Measurements from ENCODE around the gene SLC23A3.

SLC23A3 gene

GRCh38 chr2:219175928-219176817 is 6.3 kb upstream of the SLC23A3 start:
- no peak for DNase-seq (ENCODE audit: low read depth in 2 of 2)

DNA sequence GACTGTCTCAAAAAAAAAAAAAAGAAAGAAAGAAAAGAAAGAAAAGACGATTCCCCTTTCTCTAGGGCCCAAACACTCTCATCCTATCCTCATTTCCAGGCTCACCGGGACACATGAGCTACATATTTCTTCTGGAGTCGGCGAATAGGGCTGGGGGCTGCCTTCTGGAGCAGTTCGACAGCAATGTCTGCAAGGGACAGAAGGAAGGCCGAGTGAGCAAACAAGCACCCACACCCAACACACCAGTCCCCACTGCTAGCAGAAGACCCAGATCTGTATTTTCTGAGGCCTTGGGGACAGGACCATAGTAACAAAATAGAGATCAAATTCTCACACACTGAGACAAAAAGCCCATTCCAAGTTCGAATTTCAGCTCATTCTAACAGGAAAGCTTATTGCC is 5.7 kb upstream of the SLC23A3 start:
- DNase-seq (ENCODE audit: low read depth in 2 of 2) = no peak

DNA sequence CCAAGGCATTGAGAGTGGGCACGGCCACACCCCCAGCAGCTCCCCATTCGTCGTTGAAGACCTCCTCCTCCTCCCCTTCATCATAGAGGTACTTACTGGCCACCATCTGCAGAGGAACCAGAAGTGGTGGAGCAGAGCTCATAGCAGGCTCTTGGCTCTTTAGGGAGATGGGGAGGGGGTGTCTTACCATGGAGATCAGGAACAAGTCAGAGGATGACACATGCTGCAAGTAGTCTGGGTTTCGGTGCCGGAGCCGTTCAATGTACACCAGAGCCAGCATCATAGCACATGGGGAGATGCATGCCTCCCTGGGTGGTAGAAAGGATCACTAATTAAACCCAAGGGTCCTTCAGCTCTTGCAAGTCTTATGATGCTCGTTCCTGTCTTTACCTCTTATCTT is 5.0 kb upstream of the SLC23A3 start:
- no peak for DNase-seq (ENCODE audit: low read depth in 2 of 2)

GRCh38 chr2:219174146-219174545 is 4.3 kb upstream of the SLC23A3 start:
- DNase-seq (ENCODE audit: low read depth in 2 of 2) = no peak

DNA sequence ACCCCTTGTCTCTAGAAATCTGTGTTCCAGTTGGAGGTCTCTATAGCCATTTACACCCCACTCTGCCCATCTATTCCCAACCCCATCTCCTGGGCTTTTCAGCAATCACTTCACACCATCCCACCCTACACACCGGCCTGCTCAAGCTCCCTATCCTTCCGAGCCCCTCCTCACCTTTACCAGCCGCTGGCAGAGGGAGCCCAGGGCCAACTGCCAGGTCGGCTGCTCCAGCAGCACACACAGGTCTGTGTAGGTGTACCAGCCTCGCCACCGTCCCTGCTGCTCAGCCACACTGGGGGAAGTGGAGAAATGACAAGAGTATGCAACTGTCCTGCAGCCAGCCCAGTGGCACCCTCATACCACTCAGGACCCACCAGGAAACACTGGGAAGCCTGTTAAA is 3.3 kb upstream of the SLC23A3 start:
- no peak for DNase-seq (ENCODE audit: low read depth in 2 of 2)

- no peak for DNase-seq (ENCODE audit: low read depth in 2 of 2)
These were observed 2.7 kb upstream of the SLC23A3 start for GRCh38 chr2:219172231-219173154.

- DNase-seq (ENCODE audit: low read depth in 2 of 2) = no peak
These were observed 1.4 kb upstream of the SLC23A3 start for GRCh38 chr2:219171231-219171651.

GRCh38 chr2:219168932-219169331 is 897 bp downstream of the SLC23A3 start:
- no peak for DNase-seq (ENCODE audit: low read depth in 2 of 2)

DNA sequence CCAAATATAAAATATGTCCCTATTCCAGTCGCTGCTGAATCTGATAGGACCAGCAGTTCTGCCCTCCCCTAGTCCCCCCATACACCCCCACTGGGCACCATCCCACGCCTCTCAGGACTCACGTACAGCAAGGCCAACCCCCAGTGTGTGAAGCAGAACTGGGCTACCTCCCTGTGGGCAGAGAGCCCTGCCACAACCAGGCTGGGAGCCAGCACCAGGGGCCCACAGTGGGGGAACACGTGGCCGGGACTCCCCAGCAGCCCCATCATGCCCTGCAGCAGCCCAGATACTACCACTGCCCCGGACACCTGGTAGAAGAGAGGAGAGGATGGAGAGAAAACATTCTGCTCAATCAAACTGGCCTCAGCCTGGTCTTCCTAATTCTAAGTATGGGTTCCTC is 1.3 kb downstream of the SLC23A3 start:
- no peak for DNase-seq (ENCODE audit: low read depth in 2 of 2)

GRCh38 chr2:219167997-219168396 is 1.8 kb downstream of the SLC23A3 start:
- DNase-seq (ENCODE audit: low read depth in 2 of 2) = no peak

DNA sequence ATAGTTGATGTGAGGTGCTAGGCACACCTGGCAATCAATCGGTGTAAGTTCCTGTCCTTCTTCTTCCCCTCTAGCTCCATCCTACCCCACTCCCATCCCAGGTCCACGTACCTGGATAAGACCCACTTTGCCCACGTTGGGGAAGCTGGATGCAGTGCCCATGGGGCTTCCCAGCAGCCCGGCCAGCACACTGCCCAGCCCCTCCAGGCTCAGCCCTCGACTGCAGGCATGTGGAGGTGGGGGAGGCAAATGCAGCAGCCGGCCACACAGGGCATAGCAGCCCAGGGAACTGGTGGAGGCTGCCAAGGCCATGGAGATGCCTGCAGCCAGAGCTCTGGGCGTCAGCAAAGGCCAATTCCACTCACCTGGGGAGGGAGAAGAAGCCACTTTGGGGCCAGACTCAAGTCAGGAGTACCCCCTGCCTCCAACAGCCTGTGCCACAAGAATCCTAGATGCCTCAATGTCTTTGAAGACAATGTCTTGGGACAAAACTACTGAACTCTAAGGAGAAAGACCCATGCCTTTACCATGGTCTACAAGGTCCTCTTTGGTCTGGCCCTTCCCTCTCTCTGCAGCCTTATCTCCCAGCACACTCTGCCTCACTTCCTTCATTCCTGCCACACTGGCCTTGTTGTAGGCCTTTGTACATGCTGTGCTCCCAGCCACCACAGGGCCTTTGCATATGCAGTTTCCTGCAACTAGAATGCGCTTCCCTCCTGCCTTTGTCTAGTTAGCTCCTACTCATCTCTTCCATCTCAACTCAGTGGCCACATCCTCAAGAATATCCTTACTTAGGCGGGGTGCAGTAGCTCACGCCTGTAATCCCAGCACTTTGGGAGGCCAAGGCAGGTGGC is 4.5 kb downstream of the SLC23A3 start:
- DNase-seq (ENCODE audit: low read depth in 2 of 2) = no peak

DNA sequence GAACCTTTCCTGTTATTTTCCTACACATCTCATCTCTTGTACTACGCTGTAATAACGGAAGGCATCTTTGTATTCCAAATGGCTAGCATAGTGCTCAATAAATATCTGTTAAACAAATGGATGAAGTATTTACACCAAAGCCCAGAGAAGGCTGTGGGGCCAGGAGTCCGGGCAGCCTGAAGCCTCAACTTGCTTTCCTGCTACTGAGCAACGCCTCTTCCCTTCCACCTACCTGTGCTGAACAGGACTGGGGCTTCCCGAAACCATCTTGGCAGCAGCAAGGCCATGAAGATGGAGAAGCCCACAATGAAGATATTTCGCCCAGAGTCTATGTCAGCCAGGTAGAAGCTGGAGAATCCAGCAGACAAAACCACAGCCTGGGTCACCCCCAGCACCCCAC is 6.7 kb downstream of the SLC23A3 start:
- DNase-seq (ENCODE audit: low read depth in 2 of 2) = no peak

- no peak for DNase-seq (ENCODE audit: low read depth in 2 of 2)
These were observed 8.7 kb downstream of the SLC23A3 start for GRCh38 chr2:219161097-219161496.

GRCh38 chr2:219160186-219161017 is 9.4 kb downstream of the SLC23A3 start, which contains the start of gene NHEJ1:
Gene NHEJ1 (minus strand): TSS chr2:219160815. CDS start chr2:219158362, 2,453 bp downstream.
- peak; percentile 85 to 87 for DNase-seq (ENCODE audit: low read depth in 2 of 2)

GRCh38 chr2:219159771-219160185 is 10.1 kb downstream of the SLC23A3 start:
- no peak for DNase-seq (ENCODE audit: low read depth in 2 of 2)

DNA sequence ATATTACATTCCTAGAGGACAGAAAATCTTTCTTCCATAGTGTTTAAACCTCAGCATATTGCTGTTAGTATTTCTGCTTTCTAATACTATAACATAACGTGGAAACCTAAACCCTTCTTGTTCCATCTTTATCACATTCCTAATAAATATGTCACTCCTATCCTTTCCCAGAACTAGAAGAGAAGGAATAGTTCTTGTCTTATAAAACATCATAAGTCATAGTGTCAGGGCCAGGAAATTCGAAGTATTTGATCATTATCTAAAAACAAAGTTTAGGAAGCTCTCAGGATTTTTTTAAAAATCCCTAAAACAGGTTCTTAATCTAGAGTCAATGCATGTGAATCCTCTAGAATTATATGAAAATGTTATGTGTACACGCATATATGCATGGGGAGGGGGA is 11.2 kb downstream of the SLC23A3 start:
- DNase-seq (ENCODE audit: low read depth in 2 of 2) = no peak

DNA sequence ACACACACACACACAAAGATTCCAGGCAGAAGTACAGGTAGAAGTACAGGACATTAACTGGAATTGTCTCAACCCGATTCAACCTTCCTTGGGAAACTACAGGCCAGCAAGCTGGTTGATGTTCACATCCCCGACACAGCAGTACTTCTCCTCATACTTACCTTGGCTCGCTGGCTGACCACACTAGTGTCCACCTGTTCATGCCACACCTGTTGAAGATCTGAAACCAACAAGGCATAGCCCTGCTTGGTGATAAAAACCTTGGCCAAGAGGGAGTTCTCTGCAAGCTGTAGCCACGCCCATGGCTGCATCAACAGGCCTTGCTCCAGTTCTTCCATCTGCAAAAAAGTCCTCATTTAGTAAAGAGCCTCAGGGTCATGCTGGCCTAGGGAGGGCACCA is 11.8 kb downstream of the SLC23A3 start:
- no peak for DNase-seq (ENCODE audit: low read depth in 2 of 2)

DNA sequence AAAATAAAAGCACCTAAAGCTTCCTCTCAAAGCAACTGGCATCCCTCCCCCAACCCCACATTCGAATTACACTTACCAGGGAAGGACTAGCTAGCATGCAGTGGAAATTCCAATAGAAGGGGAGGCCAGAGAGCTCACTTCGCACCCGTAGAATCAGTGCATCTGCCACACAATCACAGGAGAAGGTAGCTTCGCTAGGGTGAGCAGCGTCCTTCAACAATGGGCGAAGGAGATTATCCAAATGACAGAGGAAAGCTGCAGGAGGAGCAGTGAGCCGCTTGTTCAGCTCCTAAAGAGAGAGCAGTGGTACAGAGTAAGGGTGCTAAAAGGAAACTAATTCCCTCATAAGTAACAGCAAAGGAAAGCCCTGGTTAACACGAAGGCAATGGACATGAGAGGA is 12.4 kb downstream of the SLC23A3 start:
- no peak for DNase-seq (ENCODE audit: low read depth in 2 of 2)

DNA sequence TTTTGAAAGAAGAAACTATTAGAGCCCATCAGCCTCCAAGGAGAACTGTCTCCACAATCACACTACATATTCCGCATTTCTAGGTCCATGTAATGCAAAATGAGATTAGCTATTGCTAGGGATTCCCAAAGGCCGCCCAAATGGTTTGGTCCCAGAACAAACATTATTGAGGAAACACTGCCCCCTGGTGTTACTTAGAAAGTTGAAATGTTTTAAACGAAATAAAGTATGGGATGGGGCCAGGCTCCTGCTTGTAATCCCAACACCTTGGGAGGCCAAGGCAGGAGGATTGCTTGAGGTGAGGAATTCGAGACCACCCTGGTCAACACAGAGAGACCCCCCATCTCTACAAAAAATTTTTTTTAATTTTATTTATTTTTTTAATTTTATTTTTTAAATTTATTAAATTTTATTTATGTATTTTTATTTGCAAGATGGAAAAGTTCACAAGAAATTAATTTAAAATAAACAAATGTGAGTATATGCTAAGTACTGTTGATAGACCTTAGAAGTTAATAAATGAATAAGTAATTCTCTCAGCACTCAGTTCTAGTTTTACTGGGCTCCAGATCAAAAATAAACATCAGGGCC is 14.7 kb downstream of the SLC23A3 start:
- DNase-seq (ENCODE audit: low read depth in 2 of 2) = no peak

- DNase-seq (ENCODE audit: low read depth in 2 of 2) = no peak
These were observed 20.2 kb downstream of the SLC23A3 start for GRCh38 chr2:219149667-219150066.

Data from activated CD8-positive, alpha-beta memory T cell treated with anti-CD3 and anti-CD28 coated beads for 4 hours (primary cell).